Liver (tissue), 9 donors: ENCODE measurements around the gene SEMA4C. TPM values are rescaled to one million over a fixed set of nuclear protein-coding genes. Genes with fewer than 3 reads are reported as not detected.
A peak's percentile ranks its signal among the peaks of the same experiment; 100 is the strongest.

Experiments used
- DNase-seq: peaks from one replicate; pipeline ENCODE4 v3.0.0-alpha.2; 2017; ENCODE audit warnings: low spot score
- H3K27ac ChIP-seq, 2 donors: one replicate each; pipeline ENCODE4 v1.7.0; 2013; ENCODE audit warnings: inconsistent platforms in 2 of 2, low read length in 2 of 2, control low read depth in 1 of 2, low read depth in 1 of 2, mild to moderate bottlenecking in 1 of 2
- H3K27me3 ChIP-seq, 4 donors: one replicate each; pipeline versions ENCODE4 v1.6.1 to v1.7.0; 2013; ENCODE audit warnings: low read length in 3 of 4, inconsistent platforms in 1 of 4, mild to moderate bottlenecking in 1 of 4, moderate library complexity in 1 of 4; ENCODE audit not compliant: control insufficient read depth in 4 of 4, insufficient read depth in 4 of 4
- H3K36me3 ChIP-seq, 4 donors: one replicate each; pipeline versions ENCODE4 v1.6.1 to v1.7.0; 2013; ENCODE audit warnings: low read length in 3 of 4, mild to moderate bottlenecking in 3 of 4, low read depth in 1 of 4, moderate library complexity in 1 of 4; ENCODE audit not compliant: control insufficient read depth in 4 of 4, insufficient read depth in 3 of 4
- H3K4me1 ChIP-seq, 4 donors: one replicate each; pipeline versions ENCODE4 v1.6.1 to v1.7.0; 2013; ENCODE audit warnings: low read length in 3 of 4, mild to moderate bottlenecking in 3 of 4, moderate library complexity in 1 of 4; ENCODE audit not compliant: control insufficient read depth in 4 of 4, insufficient read depth in 4 of 4
- H3K4me3 ChIP-seq, 3 donors: one replicate each; pipeline versions ENCODE4 v1.6.1 to v1.7.0; 2013; ENCODE audit warnings: low read length in 3 of 3, control low read depth in 1 of 3, low read depth in 1 of 3, mild to moderate bottlenecking in 1 of 3
- H3K9ac ChIP-seq, 2 donors: one replicate each; pipeline ENCODE4 v1.7.0; 2013; ENCODE audit warnings: low read length in 2 of 2, mild to moderate bottlenecking in 2 of 2, moderate library complexity in 2 of 2, control low read depth in 1 of 2, low read depth in 1 of 2
- H3K9me3 ChIP-seq, 4 donors: one replicate each; pipeline versions ENCODE4 v1.6.1 to v1.7.0; 2013; ENCODE audit warnings: low read length in 3 of 4; ENCODE audit not compliant: control insufficient read depth in 4 of 4
- EGR1 ChIP-seq, 2 donors: IDR thresholded peaks; 2 replicates each; pipeline ENCODE4 v1.6.1; 2016 to 2018; ENCODE audit warnings: antibody characterized with exemption in 2 of 2, low read depth in 2 of 2
- FOXA1 ChIP-seq: IDR thresholded peaks from 2 replicates; pipeline ENCODE4 v1.6.1; 2016; ENCODE audit warnings: antibody characterized with exemption
- FOXA2 ChIP-seq: IDR thresholded peaks from 2 replicates; pipeline ENCODE4 v1.6.1; 2016; ENCODE audit warnings: antibody characterized with exemption
- GABPA ChIP-seq, 2 donors: IDR thresholded peaks in 1 of 2; conservative IDR thresholded peaks in 1 of 2; 2 replicates each; pipeline ENCODE4 v1.6.1; 2016; ENCODE audit warnings: antibody characterized with exemption in 2 of 2, mild to moderate bottlenecking in 1 of 2, moderate library complexity in 1 of 2
- HNF4A ChIP-seq, 2 donors: conservative IDR thresholded peaks; 2 replicates each; pipeline ENCODE4 v1.6.1; 2016; ENCODE audit warnings: antibody characterized with exemption in 2 of 2, mild to moderate bottlenecking in 2 of 2
- HNF4G ChIP-seq: IDR thresholded peaks from 2 replicates; pipeline ENCODE4 v1.6.1; 2016; ENCODE audit warnings: antibody characterized with exemption
- JUND ChIP-seq, 2 donors: IDR thresholded peaks; 2 replicates each; pipeline ENCODE4 v1.6.1; 2016; ENCODE audit warnings: antibody characterized with exemption in 2 of 2
- NR2F2 ChIP-seq: IDR thresholded peaks from 2 replicates; pipeline ENCODE4 v1.6.1; 2016; ENCODE audit warnings: antibody characterized with exemption
- RAD21 ChIP-seq, 2 donors: IDR thresholded peaks; 2 replicates each; pipeline ENCODE4 v1.6.1; 2016; ENCODE audit warnings: antibody characterized with exemption in 2 of 2, mild to moderate bottlenecking in 2 of 2
- SP1 ChIP-seq: IDR thresholded peaks from 2 replicates; pipeline ENCODE4 v1.6.1; 2018; ENCODE audit warnings: antibody characterized with exemption, mild to moderate bottlenecking
- TAF1 ChIP-seq: conservative IDR thresholded peaks from 2 replicates; pipeline ENCODE4 v1.6.1; 2016; ENCODE audit warnings: antibody characterized with exemption, mild to moderate bottlenecking
- YY1 ChIP-seq: IDR thresholded peaks from 2 replicates; pipeline ENCODE4 v1.6.1; 2016; ENCODE audit warnings: antibody characterized with exemption, mild to moderate bottlenecking
- WGBS: extraction: QIAGEN DNeasy Blood & Tissue Kit; methylation state at CpG from one replicate; pipeline ENCODE4 v1.1.7; 2013; 5-methylcytosine and 5-hydroxymethylcytosine counted together
- polyA plus RNA-seq, 2 donors: library from polyadenylated mRNA; stranded (reverse) in 1 of 2; unstranded in 1 of 2; fragments of 200-250 nt in 1 of 2; fragments of >200 nt in 1 of 2; fragmentation: Nextera tagmentation in 1 of 2; extraction: Ambion mirVana in 1 of 2; gene quantifications; one replicate each; pipeline versions ENCODE4 v1.2.1 to v1.2.3, GENCODE V29; 2013 to 2015
- total RNA-seq, 2 donors: library from RNA; depleted of rRNA; stranded (reverse); fragments of >200 nt; gene quantifications; one replicate each; pipeline ENCODE4 v1.2.3, GENCODE V29; 2014
- TF ChIP-seq, protein P1 (sequence below): IDR thresholded peaks from 2 replicates; pipeline ENCODE4 v1.6.1; 2016; ENCODE audit warnings: antibody characterized with exemption
- TF ChIP-seq, protein P2 (sequence below): IDR thresholded peaks from 2 replicates; pipeline ENCODE4 v1.6.1; 2016; ENCODE audit warnings: antibody characterized with exemption
- TF ChIP-seq, protein P3 (sequence below): IDR thresholded peaks from 2 replicates; pipeline ENCODE4 v1.6.1; 2016; ENCODE audit warnings: antibody characterized with exemption, mild to moderate bottlenecking
- TF ChIP-seq, protein P4 (sequence below): IDR thresholded peaks from 2 replicates; pipeline ENCODE4 v1.6.1; 2016; ENCODE audit warnings: antibody characterized with exemption
- TF ChIP-seq, protein P5 (sequence below): fragments of 150-350 bp; IDR thresholded peaks from 2 replicates; pipeline ENCODE4 v1.5.1; 2017; ENCODE audit warnings: improper control_type of control experiment, low read depth, low read length; ENCODE audit not compliant: missing input control
- donor health status: healthy.
- donor health status: healthy.
- donor health status: healthy.
- donor health status: healthy.
- donor health status: healthy.

The SEMA4C gene
- total and polyA plus RNA-seq, 4 donors = 3.7 to 23.2 (median 13.2) TPM

DNA sequence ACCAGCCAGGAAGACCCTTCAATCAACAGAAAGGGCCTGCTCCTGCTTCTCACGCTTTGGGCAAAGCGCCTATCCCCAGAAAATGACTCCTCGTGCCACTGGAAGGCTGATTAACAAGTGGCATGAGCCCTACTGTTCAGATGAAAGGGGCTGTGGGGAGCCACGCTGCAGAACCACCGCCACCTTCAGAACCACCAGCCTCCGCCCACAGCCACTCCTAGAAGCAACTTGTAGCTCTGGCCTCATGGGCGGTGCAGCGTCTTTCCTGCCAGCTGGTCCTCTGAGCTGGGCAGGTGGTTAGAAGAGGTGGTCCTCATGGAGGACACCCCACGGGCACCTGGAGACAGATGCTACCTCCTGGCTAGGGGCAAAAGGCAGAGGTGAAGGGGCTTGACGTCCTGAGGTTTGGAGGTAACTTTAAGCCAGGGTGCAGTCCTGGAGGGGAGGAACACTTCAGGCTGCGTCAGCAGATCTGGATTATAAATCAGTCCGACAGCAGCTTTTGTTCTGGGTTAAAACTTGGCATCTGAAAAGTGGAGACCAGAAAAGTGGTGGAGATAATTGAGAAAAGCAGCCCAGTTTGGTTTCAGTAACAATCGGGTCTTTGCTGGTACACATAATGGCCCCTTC is 861 bp upstream of the SEMA4C start (continued):
- TF ChIP-seq, protein P1, sequence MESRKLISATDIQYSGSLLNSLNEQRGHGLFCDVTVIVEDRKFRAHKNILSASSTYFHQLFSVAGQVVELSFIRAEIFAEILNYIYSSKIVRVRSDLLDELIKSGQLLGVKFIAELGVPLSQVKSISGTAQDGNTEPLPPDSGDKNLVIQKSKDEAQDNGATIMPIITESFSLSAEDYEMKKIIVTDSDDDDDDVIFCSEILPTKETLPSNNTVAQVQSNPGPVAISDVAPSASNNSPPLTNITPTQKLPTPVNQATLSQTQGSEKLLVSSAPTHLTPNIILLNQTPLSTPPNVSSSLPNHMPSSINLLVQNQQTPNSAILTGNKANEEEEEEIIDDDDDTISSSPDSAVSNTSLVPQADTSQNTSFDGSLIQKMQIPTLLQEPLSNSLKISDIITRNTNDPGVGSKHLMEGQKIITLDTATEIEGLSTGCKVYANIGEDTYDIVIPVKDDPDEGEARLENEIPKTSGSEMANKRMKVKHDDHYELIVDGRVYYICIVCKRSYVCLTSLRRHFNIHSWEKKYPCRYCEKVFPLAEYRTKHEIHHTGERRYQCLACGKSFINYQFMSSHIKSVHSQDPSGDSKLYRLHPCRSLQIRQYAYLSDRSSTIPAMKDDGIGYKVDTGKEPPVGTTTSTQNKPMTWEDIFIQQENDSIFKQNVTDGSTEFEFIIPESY = no peak
- no peak for TF ChIP-seq HNF4G

DNA sequence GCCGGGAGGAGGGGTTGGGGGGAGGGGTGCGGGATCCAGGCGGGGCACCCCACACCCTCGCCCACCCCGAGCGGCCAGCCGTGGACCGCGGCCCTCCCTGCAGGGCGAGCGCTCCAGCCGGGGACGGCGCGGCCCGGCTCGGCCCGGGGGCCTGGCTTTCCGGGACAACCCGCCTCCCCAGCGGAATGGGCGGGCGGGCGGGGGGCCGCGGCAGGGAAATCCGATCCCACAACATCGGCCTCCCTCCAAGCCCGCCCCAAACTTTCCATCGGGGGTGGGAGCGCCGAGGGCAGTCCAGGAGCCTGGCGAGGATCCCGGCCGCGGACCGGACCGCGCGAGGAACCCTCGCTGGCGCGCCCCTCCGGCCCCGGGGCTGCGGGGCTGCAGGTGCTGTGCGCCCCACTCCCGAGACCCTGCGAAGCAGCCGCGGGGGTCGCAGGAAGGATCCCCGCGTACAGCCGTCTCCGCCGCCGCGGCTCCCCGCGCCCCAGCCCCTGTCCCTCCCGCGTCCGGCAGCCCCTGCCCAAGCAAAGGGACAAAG is 529 bp downstream of the SEMA4C start:
- DNase-seq = peak; percentile 71
- Histone ChIP-seq H3K9ac (peak overlapping the region; percentile 45 to 67), H3K4me3 (peak overlapping the region; percentile 65 to 94 (median 87)), H3K36me3 (peaks cover 3 to 16% (median 6%) of the 10 kb centered on the region in 4 donors), H3K4me1 (peaks cover 9 to 46% (median 34%) of the 10 kb centered on the region in 4 donors), H3K27me3 (no peaks in the 10 kb centered on the region), H3K27ac (peak overlapping the region; percentile 96 to 97), H3K9me3 (no peaks in the 10 kb centered on the region)
- TF ChIP-seq RAD21 (IDR thresholded peaks at IDR 0.05) = peak in 1 of 2 donors; percentile 14
- peak in 1 of 2 donors; percentile 78 for TF ChIP-seq EGR1 (IDR thresholded peaks at IDR 0.05; ENCODE audit: low read depth in 2 of 2)
- TF ChIP-seq, protein P2, sequence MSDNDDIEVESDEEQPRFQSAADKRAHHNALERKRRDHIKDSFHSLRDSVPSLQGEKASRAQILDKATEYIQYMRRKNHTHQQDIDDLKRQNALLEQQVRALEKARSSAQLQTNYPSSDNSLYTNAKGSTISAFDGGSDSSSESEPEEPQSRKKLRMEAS = no peak
- under 1% methylated on average over 64 of the region's 64 CpGs for WGBS

DNA sequence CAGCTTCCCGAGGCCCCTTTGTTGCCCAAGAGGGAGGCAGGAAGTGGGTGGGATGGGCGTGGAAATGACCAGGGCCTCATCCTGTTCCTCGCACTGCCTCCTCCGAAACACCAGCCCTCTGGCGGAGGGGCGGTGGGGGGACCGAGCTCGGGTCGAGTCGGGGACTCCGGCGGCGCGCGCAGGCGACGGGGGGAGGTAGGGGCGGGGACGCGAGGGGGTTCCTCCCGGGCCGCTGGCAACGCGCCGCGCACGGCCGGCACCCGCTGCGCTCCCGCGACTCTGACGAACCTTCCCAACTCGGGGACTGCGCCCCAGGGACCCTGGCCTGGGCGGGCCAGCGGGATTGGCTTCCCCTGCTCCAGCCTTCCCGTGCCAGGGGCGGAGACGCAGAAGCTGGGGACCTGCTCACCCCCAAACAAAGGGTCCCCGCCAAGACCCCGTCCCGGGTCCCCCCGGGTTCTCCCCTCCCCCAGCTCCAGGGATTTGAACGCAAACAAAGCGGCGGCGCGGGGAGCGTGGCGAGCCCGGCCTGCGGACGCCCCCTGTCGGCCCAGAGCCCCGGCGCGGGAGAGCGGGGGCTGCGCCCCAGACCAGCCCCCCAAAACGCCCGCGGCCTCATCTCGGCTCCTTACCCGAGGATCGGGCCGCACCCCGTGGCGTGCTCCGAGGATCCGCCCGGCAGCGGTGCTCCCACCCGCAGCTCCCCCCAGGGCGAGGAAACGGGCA is 1.2 kb downstream of the SEMA4C start:
- peak overlapping the region; percentile 66 to 94 (median 87) for H3K4me3 ChIP-seq
- H3K9me3 ChIP-seq = no peaks in the 10 kb centered on the region
- peak overlapping the region; percentile 96 to 97 for H3K27ac ChIP-seq
- peaks cover 9 to 43% (median 35%) of the 10 kb centered on the region in 4 donors for H3K4me1 ChIP-seq
- DNase-seq = peak; percentile 79
- WGBS = under 1% methylated on average over 76 of the region's 76 CpGs
- H3K27me3 ChIP-seq = no peaks in the 10 kb centered on the region
- H3K9ac ChIP-seq = peak overlapping the region; percentile 67 to 70
- peaks cover 3 to 22% (median 6%) of the 10 kb centered on the region in 4 donors for H3K36me3 ChIP-seq
- TF ChIP-seq HNF4G = no peak
- TF ChIP-seq, protein P2 = no peak
- TF ChIP-seq RAD21 (IDR thresholded peaks at IDR 0.05) = peak in 1 of 2 donors; percentile 44
- no peak for TF ChIP-seq HNF4A (conservative IDR thresholded peaks at IDR 0.05)
- TF ChIP-seq EGR1 (IDR thresholded peaks at IDR 0.05; ENCODE audit: low read depth in 2 of 2) = no peak
- no peak for TF ChIP-seq NR2F2
- no peak for TF ChIP-seq YY1
- TF ChIP-seq, protein P3, sequence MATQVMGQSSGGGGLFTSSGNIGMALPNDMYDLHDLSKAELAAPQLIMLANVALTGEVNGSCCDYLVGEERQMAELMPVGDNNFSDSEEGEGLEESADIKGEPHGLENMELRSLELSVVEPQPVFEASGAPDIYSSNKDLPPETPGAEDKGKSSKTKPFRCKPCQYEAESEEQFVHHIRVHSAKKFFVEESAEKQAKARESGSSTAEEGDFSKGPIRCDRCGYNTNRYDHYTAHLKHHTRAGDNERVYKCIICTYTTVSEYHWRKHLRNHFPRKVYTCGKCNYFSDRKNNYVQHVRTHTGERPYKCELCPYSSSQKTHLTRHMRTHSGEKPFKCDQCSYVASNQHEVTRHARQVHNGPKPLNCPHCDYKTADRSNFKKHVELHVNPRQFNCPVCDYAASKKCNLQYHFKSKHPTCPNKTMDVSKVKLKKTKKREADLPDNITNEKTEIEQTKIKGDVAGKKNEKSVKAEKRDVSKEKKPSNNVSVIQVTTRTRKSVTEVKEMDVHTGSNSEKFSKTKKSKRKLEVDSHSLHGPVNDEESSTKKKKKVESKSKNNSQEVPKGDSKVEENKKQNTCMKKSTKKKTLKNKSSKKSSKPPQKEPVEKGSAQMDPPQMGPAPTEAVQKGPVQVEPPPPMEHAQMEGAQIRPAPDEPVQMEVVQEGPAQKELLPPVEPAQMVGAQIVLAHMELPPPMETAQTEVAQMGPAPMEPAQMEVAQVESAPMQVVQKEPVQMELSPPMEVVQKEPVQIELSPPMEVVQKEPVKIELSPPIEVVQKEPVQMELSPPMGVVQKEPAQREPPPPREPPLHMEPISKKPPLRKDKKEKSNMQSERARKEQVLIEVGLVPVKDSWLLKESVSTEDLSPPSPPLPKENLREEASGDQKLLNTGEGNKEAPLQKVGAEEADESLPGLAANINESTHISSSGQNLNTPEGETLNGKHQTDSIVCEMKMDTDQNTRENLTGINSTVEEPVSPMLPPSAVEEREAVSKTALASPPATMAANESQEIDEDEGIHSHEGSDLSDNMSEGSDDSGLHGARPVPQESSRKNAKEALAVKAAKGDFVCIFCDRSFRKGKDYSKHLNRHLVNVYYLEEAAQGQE = peak; percentile 28
- TF ChIP-seq JUND (IDR thresholded peaks at IDR 0.05) = no peak
- TF ChIP-seq, protein P1 = no peak
- no peak for TF ChIP-seq TAF1
- peak; percentile 48 for TF ChIP-seq SP1
- TF ChIP-seq, protein P4, sequence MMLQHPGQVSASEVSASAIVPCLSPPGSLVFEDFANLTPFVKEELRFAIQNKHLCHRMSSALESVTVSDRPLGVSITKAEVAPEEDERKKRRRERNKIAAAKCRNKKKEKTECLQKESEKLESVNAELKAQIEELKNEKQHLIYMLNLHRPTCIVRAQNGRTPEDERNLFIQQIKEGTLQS = no peak
- peak in 1 of 2 donors; percentile 77 for TF ChIP-seq GABPA (IDR thresholded peaks at IDR 0.05 in 1 of 2, conservative IDR thresholded peaks at IDR 0.05 in 1 of 2)
- TF ChIP-seq FOXA2 = no peak
- no peak for TF ChIP-seq FOXA1
- TF ChIP-seq, protein P5, sequence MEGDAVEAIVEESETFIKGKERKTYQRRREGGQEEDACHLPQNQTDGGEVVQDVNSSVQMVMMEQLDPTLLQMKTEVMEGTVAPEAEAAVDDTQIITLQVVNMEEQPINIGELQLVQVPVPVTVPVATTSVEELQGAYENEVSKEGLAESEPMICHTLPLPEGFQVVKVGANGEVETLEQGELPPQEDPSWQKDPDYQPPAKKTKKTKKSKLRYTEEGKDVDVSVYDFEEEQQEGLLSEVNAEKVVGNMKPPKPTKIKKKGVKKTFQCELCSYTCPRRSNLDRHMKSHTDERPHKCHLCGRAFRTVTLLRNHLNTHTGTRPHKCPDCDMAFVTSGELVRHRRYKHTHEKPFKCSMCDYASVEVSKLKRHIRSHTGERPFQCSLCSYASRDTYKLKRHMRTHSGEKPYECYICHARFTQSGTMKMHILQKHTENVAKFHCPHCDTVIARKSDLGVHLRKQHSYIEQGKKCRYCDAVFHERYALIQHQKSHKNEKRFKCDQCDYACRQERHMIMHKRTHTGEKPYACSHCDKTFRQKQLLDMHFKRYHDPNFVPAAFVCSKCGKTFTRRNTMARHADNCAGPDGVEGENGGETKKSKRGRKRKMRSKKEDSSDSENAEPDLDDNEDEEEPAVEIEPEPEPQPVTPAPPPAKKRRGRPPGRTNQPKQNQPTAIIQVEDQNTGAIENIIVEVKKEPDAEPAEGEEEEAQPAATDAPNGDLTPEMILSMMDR = peak; percentile 46
